Testis (tissue), 3 donors: ENCODE data around the gene ZNF267. TPM values are rescaled to one million over a fixed set of nuclear protein-coding genes. Genes with fewer than 3 reads are reported as not detected.

Experiments used
- DNase-seq: peaks from one replicate; pipeline ENCODE4 v3.0.0-alpha.2; 2019
- H3K27ac ChIP-seq, 2 donors: fragments of 200-600 bp; sonication (generic); one replicate each; pipeline ENCODE4 v1.5.1; 2019
- H3K27me3 ChIP-seq: fragments of 200-600 bp; sonication (generic); one replicate; pipeline ENCODE4 v1.5.1; 2019
- H3K36me3 ChIP-seq: fragments of 200-600 bp; sonication (generic); one replicate; pipeline ENCODE4 v1.5.1; 2017; ENCODE audit warnings: low read depth; ENCODE audit errors: missing control alignments
- H3K4me1 ChIP-seq: fragments of 200-600 bp; sonication (generic); one replicate; pipeline ENCODE4 v1.5.1; 2019
- H3K4me3 ChIP-seq, 2 donors: fragments of 200-600 bp; sonication (generic); one replicate each; pipeline ENCODE4 v1.5.1; 2017 to 2019
- H3K9me3 ChIP-seq: fragments of 200-600 bp; sonication (generic); one replicate; pipeline ENCODE4 v1.5.1; 2017
- POLR2A ChIP-seq: fragments of 450-650 bp; IDR thresholded peaks from one replicate; pipeline ENCODE4 v1.6.1; 2017; ENCODE audit warnings: antibody characterized with exemption, mild to moderate bottlenecking, moderate library complexity
- WGBS, 2 donors: methylation state at CpG; one replicate each; pipeline ENCODE4 v1.1.5; 2018; 5-methylcytosine and 5-hydroxymethylcytosine counted together
- intact Hi-C: fragments of 100-400 bp; cut with DNase I; formaldehyde crosslinking; loops from one replicate; pipeline ENCODE4 v1.15.1; 2023; ENCODE audit warnings: low total_unique reads
- polyA plus RNA-seq: library from polyadenylated mRNA; stranded (reverse); fragments of 350-450 nt; fragmentation: Illumina TruSeq; extraction: RNeasy Lipid Tissue Mini Kit (QIAGEN cat#74804); gene quantifications from one replicate; pipeline ENCODE4 v1.2.3, GENCODE V29; 2014; ENCODE audit warnings: low read depth, low replicate concordance; ENCODE audit not compliant: insufficient read depth
- total RNA-seq, 2 donors: library from RNA; depleted of rRNA; stranded (reverse); fragments of >200 nt; gene quantifications; one replicate each; pipeline ENCODE4 v1.2.3, GENCODE V29; 2016
- TF ChIP-seq, protein P1 (sequence below), 3 experiments: fragments of 450-650 bp in 2 of 3; fragments of 200-600 bp in 1 of 3; sonication (generic) in 1 of 3; IDR thresholded peaks; one replicate each; pipeline ENCODE4 v1.5.1; 2016 to 2019; ENCODE audit warnings: antibody characterized with exemption in 3 of 3, mild to moderate bottlenecking in 2 of 3, moderate library complexity in 1 of 3

Gene ZNF267
- total and polyA plus RNA-seq, 3 donors from 2014 or later = 4.6 to 18.7 (median 17.8) TPM

DNA sequence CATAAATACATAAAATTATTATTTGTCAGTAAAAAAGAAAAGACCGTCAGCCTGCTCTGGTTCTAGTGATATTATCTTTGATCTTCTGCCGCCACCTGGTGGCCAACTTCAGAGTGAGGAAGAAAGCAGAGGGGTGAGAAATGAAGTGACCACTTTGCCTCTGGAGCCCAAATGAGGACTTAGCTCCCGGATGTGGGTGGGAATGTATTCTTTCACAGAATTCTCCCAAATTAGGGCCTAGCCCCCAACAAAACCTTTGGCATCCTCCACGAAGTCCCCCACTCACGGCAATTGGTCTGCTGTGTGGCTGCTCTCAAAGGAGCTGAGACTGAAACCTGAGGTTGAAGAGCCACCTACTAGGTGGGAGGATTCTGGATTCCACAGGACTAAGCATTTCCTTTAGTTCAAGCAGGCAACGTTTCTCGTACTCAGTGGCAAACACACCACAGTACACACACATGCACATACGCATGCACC is 4.9 kb upstream of the ZNF267 start:
- TF ChIP-seq POLR2A = no peak
- TF ChIP-seq, protein P1, sequence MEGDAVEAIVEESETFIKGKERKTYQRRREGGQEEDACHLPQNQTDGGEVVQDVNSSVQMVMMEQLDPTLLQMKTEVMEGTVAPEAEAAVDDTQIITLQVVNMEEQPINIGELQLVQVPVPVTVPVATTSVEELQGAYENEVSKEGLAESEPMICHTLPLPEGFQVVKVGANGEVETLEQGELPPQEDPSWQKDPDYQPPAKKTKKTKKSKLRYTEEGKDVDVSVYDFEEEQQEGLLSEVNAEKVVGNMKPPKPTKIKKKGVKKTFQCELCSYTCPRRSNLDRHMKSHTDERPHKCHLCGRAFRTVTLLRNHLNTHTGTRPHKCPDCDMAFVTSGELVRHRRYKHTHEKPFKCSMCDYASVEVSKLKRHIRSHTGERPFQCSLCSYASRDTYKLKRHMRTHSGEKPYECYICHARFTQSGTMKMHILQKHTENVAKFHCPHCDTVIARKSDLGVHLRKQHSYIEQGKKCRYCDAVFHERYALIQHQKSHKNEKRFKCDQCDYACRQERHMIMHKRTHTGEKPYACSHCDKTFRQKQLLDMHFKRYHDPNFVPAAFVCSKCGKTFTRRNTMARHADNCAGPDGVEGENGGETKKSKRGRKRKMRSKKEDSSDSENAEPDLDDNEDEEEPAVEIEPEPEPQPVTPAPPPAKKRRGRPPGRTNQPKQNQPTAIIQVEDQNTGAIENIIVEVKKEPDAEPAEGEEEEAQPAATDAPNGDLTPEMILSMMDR (IDR thresholded peaks at IDR 0.05) = peak; percentile 77 to 88 (median 78)
- peak; percentile 92 for DNase-seq
- intact Hi-C loops = no loop called here
- Histone ChIP-seq H3K4me3 (no peak overlapping the region), H3K27me3 (no peaks in the 10 kb centered on the region), H3K9me3 (no peaks in the 10 kb centered on the region), H3K4me1 (no peaks in the 10 kb centered on the region), H3K36me3 (no peaks in the 10 kb centered on the region), H3K27ac (peak overlapping the region in 1 of 2 donors; percentile 23)
- 19 to 24% methylated on average over 8 of the region's 8 CpGs for WGBS, 2 donors

DNA sequence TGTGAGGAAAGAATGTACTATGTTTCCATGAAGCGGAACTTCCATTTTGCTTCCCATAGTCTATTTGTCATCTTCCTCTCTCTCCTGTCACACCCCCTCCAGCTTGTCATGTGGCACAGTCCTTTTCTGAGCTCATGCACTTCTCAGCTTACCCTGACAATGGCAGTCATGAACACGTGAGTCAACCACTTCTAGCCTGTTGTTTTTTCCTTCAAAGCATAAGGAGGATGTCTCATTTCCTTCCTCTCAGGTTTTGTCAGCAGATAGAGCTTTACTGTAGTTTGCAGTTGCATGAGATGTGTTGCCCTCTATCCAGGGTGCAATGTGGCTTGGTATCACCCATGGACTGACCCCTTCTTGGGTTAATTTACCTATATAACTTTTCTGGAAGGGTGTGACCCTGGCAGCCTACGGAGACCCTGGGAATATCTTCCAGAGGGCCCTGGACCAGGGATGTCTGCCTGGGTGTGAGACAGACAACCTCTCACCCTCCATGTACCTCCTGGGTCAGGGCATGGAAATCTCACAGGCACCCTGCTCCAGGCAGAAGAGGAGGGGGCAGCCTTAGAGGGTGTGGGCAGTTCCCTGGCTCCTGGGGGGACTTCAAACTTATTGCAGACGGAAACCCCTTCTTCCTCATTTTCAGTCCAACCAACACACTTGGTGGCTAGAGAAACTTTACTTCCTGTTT is 4.0 kb upstream of the ZNF267 start:
- DNase-seq = peak; percentile 43

DNA sequence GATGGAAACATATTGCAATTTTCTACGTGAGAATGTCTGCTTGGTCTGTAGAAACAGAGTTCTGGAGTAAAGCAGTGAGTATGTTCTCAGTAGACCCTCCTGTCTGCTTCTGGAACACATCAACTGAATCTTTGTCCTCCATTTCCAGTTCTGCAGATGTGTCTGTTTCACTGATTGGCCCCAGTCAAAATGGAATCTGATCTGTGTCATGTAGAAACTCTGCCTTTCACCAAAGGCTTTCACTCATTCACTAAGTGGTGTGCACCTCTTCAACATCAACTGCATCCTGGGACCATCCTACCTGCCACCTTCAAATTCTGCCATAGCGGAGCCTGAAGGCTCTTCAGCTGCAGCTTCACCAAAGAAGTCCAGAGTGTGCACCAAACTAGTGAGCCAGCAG is 2.8 kb upstream of the ZNF267 start:
- H3K27me3 ChIP-seq = no peaks in the 10 kb centered on the region
- WGBS, 2 donors = 81 to 91% methylated on average over 2 of the region's 2 CpGs
- H3K9me3 ChIP-seq = no peaks in the 10 kb centered on the region
- no peaks in the 10 kb centered on the region for H3K36me3 ChIP-seq
- H3K4me3 ChIP-seq = no peak overlapping the region
- H3K27ac ChIP-seq = no peak overlapping the region
- H3K4me1 ChIP-seq = peaks cover 8% of the 10 kb centered on the region
- intact Hi-C loops = loop anchor here (10.0 kb wide), 1 partner anchor 686 kb away; the partner anchor contains the start of gene FUS
- TF ChIP-seq, protein P1 (IDR thresholded peaks at IDR 0.05) = no peak
- no peak for TF ChIP-seq POLR2A
- no peak for DNase-seq

More for the DNA sequence above, 4.0 kb upstream of the ZNF267 start:
- intact Hi-C loops = loop anchor here (10.0 kb wide), 1 partner anchor 685 kb away; the partner anchor contains the start of gene FUS
- no peaks in the 10 kb centered on the region for H3K27me3 ChIP-seq
- no peak overlapping the region for H3K4me3 ChIP-seq
- TF ChIP-seq, protein P1 (IDR thresholded peaks at IDR 0.05) = no peak
- H3K4me1 ChIP-seq = no peaks in the 10 kb centered on the region
- 66 to 68% methylated on average over 4 of the region's 4 CpGs for WGBS, 2 donors
- no peaks in the 10 kb centered on the region for H3K36me3 ChIP-seq
- no peaks in the 10 kb centered on the region for H3K9me3 ChIP-seq
- no peak overlapping the region for H3K27ac ChIP-seq

DNA sequence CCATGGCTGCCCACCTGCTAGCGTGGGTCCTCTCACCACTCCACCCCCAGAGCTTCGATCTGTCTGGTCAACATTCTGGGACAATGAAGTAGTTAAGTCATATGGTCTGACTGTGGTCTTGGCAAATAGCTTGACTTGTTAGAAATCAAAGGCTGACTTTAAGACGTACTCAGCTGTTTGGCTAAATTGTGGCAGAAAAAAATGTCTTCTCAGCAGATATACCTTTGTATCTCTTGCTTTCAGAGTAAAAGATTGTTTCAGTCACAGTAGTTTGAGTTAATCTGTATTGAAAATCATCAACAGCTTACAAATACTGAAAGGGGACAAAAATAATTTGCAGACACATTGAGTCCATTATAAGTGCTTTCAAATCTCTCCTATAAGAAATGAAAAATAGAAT is 2.1 kb upstream of the ZNF267 start:
- intact Hi-C loops = loop anchor here (10.0 kb wide), 1 partner anchor 687 kb away; the partner anchor contains the start of gene FUS
- WGBS, 2 donors = 87 to 92% methylated on average over 3 of the region's 3 CpGs

More for the DNA sequence above, 2.1 kb upstream of the ZNF267 start:
- Histone ChIP-seq H3K4me3 (no peak overlapping the region), H3K9me3 (no peaks in the 10 kb centered on the region), H3K27ac (no peak overlapping the region), H3K36me3 (no peaks in the 10 kb centered on the region), H3K4me1 (peaks cover 8% of the 10 kb centered on the region), H3K27me3 (no peaks in the 10 kb centered on the region)
- TF ChIP-seq, protein P1 (IDR thresholded peaks at IDR 0.05) = no peak
- no peak for TF ChIP-seq POLR2A
- no peak for DNase-seq
